Right lobe of liver (tissue), 4 donors: ENCODE data around the gene ZBTB17.

Source experiments
- CTCF ChIP-seq, 4 donors: fragments of 200-600 bp in 3 of 4; fragments of 450-650 bp in 1 of 4; IDR thresholded peaks; one replicate each; pipeline versions ENCODE4 v1.5.1 to v1.8.0; 2016 to 2022; ENCODE audit warnings: antibody characterized with exemption in 4 of 4, mild to moderate bottlenecking in 2 of 4
- POLR2A ChIP-seq: fragments of 450-650 bp; IDR thresholded peaks from one replicate; pipeline ENCODE4 v1.6.1; 2017; ENCODE audit warnings: antibody characterized with exemption, mild to moderate bottlenecking
- donor health status: DM: no; HTN: no; CAD: no.
- donor health status: DM: no; HTN: no; CAD: no.
- donor health status: DM: no; HTN: yes; CAD: no.

GRCh38 chr1:15973772-15974171 is 2.1 kb downstream of the ZBTB17 start:
- TF ChIP-seq CTCF (IDR thresholded peaks at IDR 0.05) (no peak), POLR2A (no peak)
